GM19455 (cell line): ENCODE measurements around the gene PACSIN2.
A peak's percentile ranks its signal among the peaks of the same experiment; 100 is the strongest.

Experiments used
- ATAC-seq: cut with Tn5 transposase; IDR thresholded peaks from one replicate; pipeline ENCODE4 v1.9.1; 2021; ENCODE audit not compliant: unreplicated experiment

PACSIN2 gene

DNA sequence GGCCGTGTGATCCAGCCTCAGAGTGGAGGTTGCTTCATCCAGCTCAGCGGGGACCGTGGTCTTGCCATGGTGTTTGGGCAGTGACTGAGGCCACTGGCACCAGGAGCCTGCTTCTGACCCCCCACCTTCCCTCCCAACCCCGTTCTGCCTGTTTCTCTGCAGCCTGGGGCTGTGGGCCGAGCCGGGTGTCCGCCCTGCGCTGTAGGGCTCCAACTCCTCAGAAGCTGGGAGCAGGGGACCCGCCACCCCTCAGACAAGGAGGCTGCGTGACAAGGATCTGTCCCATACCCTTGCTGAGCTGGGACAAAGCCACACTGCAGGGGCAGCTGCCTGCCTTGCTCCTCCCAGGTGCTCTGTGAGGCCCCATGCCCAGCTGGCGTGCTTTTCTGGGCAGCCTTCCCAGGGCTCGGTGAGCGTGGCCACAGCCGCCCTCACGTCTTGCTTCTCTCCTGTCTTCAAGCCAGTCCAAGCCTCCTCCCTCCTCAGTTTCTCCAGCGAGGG is 146.1 kb downstream of the PACSIN2 start:
- ATAC-seq, result no peak

DNA sequence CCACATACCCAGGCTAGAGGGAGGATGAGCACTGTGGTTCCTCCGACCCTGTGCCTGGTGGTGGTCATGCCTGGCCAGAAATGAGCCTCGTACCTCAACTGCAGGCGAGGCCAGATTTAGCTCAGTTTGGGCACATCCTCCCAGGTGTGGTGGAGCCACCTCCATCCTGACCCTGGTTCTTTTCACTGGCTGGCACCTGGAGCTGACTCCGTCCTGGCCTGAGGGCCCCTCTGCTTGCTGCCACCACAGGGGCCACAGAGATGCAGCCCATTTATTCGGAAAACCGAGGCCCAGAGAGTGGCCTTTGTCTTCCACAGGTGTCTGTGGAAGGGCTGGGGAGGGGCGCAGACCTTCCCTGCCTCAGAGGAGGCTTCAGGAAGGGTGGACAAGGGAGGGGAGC is 148.8 kb downstream of the PACSIN2 start:
- ATAC-seq, result no peak

DNA sequence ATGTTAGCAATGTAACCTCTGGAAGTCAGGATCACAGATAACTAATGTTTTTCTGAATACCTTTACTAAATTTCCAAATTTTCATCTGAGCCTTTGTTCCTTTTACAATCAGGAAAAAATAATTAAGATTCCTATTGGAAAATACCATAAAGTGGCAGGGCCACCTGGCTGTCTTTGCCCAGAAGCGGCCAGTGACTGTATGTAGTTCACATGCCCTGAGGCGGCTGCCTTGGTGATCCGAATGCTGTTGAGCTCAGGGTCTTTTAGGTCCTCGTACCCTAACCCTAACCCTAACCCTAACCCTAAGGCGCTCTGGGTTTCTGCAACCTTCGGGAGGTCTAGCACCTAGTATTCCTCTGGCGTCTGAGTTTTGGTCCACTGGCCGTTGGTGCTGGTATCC is 149.4 kb downstream of the PACSIN2 start:
- ATAC-seq, result no peak

DNA sequence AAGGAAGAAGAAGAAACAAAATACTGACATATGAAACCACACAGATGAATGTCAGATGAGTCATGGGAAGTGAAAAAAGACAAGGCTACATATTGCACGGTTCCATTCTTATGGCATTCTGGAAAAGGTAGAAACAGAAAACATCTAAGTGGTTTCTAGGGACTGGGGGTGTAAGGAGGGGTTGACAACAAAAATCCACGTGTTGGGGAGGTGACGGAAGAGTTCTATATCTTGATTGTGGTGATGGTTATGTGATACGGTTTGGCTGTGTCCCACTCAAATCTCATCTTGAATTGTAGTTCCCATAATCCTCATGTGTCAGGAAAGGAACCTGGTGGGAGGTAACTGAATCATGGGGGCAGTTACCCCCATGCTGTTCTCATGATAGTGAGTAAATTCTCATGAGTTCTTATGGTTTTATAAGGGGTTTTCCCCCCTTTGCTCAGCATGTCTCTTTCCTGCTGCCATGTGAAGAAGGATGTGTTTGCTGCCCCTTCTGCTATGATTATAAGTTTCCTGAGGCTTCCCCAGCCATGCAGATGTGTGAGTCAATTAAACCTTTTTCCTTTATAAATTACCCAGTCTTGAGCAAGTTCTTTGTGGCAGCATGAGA is 151.5 kb downstream of the PACSIN2 start:
- ATAC-seq, result no peak

DNA sequence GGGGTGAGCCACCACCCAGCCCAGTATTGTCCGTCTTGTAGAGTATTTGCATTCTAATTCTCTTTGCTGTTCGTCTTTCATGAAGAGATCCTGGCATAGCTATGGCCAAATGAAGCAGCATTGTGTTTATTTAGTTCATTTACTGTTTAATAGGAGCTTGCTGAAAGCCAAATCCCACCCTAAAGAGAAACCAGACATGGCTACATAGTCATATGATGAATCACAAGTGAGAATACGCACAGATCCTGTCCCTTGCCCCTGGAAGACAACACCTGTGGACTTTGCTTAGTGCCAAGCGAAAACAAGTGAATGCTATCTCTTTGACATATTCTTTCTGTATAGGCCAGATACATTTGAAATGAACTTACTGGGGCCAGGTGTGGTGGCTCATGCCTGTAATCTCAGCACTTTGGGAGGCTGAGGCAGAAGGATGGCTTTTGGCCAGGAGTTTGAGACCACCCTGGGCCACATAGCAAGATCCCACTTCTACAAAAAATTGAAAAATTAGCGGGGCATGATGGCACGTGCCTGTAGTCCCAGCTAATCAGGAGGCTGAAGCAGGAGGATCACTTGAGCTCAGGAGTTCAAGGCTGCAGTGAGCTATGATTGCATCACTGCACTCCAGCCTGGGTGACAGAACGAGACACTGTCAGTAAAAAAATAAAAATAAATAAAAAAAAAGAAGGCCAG is 152.8 kb downstream of the PACSIN2 start:
- ATAC-seq, result no peak

DNA sequence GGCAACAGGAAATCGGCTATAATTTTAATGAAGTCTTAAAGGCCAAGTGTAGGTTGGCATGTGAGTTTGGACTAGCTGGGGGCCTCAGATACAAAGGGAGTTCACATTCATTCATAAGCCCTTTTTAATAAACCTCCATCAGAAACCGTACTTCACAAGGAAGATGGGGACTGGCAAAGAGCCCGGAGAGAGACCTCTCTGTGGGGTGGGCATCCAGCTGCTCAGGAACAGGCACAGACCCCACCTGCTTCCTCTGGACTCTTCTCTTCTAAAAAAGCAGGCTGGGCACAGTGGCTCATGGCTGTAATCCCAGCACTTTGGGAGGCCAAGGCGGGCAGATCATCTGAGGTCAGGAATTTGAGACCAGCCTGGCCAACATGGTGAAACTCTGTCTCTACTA is 154.0 kb downstream of the PACSIN2 start:
- ATAC-seq, result no peak

DNA sequence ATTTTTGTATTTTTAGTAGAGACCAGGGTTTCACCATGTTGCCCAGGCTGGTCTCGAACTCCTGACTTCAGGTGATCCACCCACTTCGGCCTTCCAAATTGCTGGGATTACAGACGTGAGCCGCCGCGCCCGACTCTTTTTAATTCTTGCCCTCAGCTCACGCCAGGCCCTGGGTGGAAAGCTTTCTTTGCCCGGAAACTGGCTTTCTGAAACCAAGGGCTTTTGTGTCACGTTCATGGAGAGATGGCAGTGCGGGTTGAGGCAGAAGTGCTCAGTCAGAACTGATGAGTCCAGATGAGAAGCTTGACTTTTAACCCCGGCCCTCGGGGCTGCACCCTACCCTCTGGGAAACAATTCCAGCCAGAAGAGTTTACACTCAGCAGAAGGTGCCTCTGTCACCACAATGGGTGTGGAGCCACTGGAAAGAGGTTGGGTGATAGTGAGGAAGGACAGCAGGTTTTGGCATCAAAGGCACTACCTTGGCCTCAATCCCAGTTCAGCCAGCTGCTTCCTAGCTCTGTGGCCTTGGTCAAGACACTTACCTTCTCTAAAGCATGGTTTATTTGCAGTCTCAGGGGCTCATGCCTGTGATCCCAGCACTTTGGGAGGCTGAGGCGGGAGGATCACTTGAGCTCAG is 157.0 kb downstream of the PACSIN2 start:
- no peak for ATAC-seq

DNA sequence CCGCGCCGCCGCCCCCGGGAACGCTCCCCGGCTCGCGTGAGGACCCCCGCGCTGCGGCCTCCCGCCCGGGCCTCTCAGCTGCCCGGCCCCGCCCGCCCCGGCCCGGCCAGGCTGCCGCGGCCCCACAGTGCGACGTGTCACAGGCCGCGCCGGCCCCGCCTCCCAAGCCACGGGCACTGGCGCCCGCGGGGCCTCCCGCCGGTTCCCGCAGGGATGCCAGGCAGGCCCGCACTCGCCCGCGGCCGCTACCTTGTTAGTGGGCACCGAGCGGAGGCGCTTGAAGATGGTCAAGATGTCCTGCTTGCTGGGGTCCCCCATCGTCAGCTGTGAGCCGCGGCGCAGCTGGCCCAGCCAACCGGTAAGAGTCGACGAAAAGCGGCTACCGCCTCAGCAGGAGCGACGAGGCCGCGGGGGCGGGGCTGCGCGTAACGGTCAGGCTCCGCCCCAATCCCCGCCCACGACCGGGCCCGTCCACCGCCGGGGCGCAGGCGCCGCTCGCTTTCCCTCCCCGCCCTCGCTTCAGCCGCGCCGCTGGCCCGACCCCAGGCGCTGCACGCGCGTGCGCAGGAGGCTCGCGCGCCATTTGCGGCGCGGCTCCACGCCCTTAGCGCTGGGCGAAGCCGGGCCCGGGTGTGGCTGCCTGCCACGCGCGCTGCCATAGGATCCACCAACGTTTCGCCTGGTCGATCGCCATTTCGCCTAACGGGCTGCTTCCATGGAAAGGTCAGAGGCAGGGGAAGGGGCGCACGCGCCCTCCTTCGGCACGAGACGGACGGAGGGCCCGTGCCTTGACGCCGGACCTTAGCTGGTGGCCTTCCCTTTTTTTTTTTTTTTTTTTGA is 157.9 kb downstream of the PACSIN2 start, which contains the start of gene ARFGAP3:
ARFGAP3 (minus strand) TSS at position 409 of the 840 bp plus-strand sequence; CDS start at position 318, 91 bp downstream.
- ATAC-seq, result peak; percentile 86

- ATAC-seq, result peak; percentile 12
These were observed 158.6 kb downstream of the PACSIN2 start for GRCh38 chr22:42856179-42856864.

GRCh38 chr22:42855721-42856120 is 159.2 kb downstream of the PACSIN2 start:
- no peak for ATAC-seq

DNA sequence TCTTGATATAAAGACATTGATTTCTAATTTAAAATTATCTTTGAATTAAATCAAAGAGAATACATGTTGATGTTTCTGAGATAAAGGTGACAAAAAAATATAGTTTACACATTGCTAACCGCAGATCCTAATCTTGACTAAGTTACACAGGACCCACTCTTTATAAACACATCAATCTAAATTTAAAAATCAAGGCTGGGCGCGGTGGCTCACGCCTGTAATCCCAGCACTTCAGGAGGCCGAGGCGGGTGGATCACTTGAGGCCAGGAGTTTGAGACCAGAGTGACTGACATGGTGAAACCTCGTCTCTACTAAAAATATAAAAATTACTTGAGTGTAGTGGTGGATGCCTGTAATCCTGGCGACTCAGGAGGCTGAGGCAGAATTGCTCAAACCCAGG is 159.7 kb downstream of the PACSIN2 start:
- ATAC-seq, result no peak

- ATAC-seq, result no peak
These were observed 165.9 kb downstream of the PACSIN2 start for GRCh38 chr22:42848941-42849550.

DNA sequence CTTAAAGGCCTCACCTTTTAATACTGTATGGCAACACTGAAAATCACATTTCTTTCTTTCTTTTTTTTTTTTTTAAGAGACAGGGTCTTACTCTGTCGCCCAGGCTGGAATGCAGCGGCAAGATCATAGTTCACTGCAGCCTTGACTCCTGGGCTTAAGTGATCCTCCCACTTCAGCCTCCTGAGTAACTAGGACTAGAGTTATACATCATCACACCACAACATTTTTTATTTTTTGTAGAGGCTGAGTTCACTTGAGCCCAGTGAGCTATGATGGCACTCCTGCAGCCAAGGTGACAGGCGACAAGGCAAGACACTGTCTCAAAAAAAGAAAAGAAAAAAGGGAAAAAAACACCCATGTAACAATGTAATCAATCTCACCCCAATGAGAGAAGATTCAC is 167.8 kb downstream of the PACSIN2 start:
- ATAC-seq, result no peak

DNA sequence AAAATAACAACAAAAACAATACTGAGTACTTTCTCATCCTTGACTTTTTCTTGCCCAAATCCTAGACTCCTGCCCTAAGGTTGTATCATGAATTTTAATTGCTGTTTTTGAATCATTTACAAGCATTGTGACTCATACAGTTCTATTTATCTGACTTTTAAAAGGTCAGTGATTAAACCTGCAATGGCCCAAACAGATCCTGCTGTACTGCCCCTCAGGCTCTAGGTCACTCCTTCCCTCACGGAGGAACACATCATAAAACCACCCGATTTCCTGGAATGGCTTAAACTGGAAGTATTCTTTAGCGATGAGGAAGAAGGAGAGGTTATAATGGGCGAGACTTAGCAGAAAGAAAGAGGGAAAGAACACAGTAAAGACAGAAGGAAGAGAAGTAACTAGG is 170.2 kb downstream of the PACSIN2 start:
- no peak for ATAC-seq

- no peak for ATAC-seq
These were observed 172.1 kb downstream of the PACSIN2 start for GRCh38 chr22:42842658-42843370.

GRCh38 chr22:42841444-42841843 is 173.5 kb downstream of the PACSIN2 start:
- ATAC-seq, result no peak

GRCh38 chr22:42837556-42837955 is 177.4 kb downstream of the PACSIN2 start:
- ATAC-seq, result no peak

- no peak for ATAC-seq
These were observed 178.9 kb downstream of the PACSIN2 start for GRCh38 chr22:42836026-42836425.

DNA sequence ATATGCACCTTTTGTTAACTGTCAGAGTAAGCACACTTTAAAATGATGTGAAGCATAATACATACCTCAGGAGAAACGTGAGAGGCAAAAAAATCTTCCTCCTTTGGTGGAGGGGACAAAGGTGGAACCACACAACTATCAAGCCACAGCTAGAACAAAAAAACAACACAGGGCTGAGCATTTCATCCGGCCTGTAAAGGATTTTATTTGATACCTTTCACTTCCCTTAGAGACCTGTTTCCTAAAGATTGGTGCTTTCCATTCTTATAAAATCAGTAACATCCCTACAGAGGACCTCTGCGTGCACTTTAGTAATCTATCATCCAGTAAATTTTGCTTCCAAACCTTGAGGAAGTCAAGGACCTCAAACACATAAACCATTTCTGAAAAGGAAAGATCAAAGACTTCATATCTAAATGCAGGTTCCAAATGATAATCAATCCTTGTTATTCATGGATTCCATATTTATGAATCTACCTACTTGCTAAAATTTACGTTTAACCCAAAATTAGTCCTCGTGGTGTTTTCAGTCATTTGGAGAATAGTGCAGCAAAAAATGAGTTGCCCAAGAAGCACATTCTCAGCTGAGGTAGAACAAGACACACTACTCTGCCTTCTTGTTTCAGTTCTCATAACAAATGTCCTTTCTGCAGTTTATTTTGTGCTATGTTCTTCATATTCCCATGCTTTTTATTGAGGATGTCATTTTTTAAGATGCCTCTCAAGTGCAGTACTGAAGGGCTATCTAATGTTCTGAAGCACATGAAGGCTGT is 180.6 kb downstream of the PACSIN2 start:
- ATAC-seq, result no peak
